Hematopoietic multipotent progenitor cell treated with erythropoietin and hydrocortisone succinate and interleukin-3 and kit ligand, for 17 days (in vitro differentiated cells): Measurements from ENCODE around the gene ARHGAP15.

Experiments
- DNase-seq: peaks from one replicate; pipeline ENCODE4 v3.0.0-alpha.2; 2015; ENCODE audit warnings: low spot score

ARHGAP15 gene

DNA sequence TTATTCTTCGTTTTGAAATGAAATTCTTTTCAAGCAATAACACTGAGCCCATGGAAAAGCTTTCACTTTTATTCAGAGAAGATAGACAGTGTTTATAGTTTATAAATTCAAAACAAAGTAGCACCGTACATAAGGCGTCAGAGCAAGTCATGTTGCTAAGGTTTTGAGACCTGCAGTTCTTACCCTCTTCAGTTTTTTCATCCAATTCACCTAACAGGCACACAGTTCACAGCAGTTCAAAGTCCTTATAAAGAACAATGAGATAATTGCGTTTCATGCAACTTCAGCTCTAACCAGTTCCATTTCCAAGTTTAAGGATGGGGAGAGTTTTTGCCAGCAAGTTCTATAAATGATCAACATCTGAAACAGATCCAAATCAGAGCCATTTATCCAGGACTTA lies 96.7 kb downstream of the ARHGAP15 start:
- DNase-seq = no peak

DNA sequence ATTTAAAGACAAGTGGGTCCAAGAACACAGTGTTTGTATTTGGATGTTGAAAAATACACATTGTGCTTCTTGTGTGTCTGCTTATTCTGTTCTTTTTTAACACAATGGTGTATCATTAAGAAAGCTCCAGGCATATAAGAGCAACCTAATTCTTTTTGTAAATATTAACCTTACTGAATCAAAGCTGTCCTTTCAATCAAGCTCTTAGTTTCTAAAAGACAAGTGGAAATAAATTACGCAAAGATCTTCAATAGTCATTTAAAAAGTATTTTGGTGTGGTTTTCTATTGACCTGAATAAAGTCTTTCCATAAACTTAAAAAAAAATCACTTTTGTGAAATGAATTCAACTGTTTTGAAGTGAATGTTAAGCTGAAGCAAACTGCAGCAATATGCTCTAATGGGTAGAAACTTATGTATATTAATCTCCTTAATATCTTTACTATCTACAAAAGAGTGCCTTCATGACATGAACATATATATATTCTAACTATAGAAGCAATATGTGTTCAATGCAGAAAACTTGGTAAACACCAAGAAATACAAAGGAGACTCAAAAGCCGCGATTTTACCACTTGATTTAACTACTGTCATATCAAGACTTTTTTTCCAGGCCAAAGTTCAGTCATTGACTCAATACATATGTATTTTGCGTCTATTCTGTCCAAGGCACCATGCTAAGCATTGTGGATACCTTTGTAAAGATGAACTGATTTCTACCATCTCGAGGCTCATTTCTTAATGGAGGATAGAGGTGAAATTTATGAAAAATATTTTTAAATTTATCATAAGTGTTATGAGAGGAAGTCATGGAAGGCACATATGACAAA lies 97.7 kb downstream of the ARHGAP15 start:
- DNase-seq = no peak

DNA sequence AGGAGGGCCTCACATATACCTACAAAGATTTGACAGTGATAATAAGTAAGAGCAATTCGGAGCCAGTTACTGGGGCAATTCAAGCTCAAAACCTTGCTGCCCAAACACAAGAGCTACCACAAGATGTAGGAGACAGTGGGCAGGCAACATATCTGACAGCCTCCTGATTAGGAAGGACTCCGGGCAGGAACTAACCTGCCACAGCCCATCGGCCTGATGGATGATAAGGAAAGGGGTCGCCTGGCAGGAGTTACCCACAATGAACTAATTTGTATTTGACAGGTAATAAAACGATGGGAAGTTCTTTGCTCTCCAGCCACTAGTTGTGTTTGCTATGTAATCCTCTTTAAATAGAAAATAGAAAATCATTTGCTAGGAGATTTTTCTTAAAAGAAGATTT lies 100.2 kb downstream of the ARHGAP15 start:
- DNase-seq = no peak

DNA sequence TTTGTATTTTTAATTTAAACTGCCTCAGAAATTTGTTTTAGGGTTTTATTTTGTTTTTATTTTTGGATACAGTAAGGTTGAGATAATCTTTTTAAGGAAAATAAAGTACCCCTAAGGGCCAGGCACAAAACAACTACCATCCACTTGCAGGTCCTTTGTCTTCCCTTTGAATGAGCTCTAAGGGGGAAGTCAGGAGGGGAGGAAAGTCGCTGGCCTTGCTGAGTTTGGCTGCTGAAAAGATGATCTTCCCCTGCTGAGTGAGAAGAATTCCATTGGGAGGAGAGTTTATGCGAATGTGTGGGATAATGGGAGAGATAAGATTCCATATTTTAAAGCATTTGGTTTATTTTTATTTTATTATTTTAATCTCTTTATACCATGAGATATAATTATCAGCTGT lies 100.7 kb downstream of the ARHGAP15 start:
- no peak for DNase-seq

DNA sequence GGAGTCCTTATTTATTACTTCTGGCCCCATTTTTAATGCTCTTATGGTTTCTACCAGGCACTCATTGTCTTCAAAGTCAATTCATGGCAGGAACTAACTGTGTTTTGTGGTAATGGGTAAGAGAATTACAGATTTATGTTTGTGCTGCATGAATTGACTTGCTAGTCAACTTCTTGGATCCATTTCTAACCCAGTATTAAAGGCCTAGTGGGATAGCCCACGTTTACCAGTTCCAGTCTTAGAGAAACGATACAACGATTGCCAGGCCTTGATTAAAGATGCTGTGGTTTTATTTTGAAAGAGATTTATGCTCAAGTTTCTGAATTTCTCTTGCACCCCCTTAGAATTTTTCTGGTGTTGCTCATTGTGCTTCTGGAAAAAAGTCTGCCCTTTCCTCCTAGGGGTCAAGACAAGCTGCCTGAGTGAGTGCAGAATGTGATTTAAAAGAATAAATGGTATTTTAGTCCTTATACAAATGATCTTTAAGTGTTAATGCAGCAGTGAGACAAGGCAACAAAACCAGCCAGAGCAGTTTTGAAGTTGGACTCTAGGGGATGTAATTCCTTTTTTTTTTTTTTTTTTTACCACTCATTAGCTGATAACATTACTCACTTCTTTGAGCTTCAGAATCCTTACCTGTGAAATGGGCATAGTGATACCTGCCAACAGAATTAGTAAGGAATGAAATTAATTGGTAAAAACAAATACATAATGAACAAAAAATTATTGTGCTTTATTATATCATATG lies 101.5 kb downstream of the ARHGAP15 start:
- DNase-seq = no peak

DNA sequence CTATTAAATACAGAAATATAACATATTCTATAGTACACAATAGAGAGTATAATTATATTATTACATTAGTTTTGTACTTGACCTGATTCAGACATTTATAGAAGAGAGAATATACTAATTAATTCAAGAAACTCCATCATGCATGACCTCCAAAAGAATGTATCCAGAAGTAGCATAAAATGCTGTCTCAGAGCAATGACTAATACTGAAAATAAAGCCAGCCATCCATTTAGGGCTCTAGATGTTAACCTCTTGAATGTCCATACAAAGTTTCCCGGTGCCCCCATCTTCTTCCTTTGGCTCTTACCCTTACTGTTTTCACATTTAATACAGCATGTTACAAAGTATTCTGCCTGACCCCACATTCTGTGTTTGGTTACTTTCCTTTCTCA lies 102.0 kb downstream of the ARHGAP15 start:
- DNase-seq = no peak

DNA sequence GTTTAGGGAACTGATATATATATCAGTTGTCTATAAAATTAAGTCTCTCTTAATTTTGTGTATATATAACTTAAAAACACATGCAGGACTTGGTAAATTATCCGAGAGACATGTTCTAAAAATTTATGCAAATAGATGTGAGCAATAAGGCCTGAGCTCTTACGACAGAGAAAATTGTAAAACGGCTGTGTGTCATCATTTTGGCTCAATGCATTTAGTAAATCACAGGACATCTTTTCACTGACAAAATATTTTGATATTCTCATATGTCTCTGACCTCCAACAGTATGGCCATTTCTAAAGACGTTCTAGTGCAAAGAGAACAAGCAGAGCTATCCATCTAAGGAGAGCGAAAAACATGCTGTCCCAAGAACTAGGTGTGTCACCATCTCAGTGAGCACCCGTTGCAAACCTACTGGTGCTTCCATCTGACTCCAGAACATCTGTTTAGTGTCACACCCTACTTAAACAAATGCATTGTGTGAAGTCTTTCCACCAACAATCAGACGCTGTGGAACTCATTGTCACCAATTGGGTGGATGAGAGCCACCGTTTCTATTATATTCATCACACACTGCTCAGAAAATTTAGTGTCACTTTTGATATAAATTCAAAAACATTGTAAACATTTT lies 108.0 kb downstream of the ARHGAP15 start:
- DNase-seq = no peak

DNA sequence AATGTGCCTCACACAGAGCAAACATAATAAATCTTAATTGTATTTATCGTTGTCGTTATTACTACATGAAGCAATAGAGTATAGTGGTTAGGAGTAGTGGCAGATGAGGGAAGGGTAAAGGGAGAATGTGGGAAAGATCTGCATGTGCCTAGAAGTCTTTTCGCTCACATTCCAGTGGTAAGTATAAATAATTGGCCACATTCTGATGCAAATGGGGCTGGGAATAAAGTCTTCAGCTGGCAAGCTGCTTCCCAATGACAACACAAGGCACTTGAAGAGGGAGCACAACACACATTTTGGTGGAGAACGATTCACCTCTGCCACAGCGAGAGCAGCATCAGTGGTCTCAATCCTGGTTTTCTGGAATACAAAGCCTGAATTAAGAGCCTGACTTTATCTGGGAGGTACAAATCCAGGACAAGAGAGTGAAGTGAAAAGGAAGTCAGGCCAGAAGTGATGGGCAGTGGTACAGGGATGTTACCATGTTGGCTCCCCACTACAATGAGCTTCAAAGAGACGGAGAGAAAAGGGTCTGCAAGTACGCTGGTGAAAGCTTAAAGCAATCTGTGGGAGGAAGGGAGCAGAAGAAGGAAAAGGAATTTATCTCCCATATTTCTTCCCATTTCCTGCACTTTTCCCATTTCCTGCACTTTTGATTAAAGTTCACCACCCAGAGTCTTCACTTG lies 112.3 kb downstream of the ARHGAP15 start:
- no peak for DNase-seq

DNA sequence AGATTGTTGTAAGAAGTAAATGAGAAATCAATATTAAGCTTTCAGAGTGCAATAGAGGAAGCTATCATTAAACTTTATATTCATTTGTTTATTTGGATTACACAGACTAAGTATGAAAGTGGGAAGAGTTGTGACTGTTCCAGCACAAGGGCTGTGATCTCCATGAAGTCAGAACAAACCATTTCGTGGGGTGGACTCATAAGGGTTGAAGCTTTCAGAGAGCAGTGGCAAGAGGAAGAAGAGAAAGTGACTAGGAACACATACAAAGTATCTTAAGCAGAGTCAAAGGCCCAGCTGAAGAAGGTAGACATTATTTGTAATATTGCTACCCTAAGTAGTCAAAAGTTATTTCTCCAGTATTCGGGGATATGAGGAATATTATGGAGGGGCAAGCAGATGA lies 117.0 kb downstream of the ARHGAP15 start:
- DNase-seq = no peak

DNA sequence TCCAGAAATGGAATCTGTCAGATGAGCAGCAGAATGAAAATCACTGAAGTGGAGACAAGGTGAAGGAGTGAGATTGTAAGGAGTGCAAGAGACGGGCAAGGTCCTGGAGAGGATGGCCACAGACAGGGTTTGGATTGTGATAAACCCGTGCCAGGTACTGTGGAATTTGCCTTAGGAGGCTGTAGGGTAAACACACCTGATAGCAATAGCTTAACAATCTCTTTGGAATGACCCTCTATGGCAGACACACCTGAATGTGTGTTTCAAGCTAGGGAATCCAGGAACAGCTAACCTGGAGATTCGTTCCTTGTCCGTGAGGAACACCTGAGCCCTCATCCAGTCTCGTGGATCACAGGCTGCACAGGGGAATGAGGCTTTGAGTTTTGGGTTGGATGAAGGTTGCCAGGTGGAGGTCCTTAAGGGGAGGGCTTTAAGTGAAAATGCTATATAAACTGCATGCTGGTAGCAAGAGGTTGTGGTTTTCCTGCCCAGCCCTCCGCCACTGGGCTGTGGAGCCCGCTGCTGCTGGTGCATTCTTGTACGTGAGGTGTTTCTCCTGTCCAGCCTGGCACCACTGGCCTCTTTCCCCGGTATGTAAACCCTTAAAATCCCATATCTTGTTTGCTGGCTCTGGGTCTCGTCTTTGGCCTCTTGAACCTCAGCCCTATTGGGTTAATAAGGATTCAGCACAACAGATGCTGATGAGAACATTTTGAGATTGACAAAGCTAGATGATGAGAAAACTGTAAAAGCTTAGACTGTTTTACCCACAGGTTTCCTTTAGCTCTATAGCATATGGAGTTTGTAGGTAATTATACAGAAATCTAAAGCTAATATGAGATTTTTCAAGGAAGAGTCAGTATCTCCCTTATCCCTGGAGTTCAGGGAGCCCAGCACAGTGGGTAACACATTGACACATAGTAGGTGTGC lies 117.9 kb downstream of the ARHGAP15 start:
- DNase-seq = no peak

DNA sequence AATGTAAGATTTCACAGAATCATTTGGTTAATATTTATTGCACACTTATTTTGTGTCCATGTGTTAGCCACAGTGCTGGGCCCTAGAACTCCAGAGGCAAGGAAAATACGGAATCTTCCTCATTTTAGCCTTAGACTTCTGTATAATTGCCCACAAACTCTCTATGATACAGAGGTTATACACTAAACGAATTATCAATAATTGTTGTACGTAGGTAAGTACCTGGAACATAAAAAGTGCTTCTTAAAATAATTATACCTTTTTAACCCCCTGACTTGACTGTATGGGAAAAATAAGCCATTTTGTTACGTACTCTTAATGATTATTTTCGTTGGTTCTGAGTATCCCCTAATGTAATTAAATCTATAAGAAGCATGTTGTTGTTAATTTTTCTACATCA lies 119.4 kb downstream of the ARHGAP15 start:
- no peak for DNase-seq

DNA sequence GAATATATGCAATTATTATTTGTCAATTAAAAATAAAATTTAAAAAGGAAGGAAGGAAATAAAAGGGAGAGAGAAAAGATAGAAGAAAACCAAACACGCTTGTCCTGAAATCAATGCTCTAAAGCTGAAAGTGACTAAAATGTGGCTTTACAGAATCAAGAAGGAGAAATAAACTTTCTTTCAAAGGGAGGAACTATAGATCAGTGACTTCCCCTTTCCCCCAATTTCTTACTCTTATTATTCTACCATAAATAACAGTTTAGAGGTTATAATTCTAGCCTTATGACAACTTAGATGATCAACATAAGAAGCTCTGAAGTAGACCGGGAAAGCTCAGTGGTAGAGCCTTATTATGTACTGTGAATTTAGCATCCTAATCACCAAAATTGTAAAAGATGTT lies 122.5 kb downstream of the ARHGAP15 start:
- DNase-seq = no peak

DNA sequence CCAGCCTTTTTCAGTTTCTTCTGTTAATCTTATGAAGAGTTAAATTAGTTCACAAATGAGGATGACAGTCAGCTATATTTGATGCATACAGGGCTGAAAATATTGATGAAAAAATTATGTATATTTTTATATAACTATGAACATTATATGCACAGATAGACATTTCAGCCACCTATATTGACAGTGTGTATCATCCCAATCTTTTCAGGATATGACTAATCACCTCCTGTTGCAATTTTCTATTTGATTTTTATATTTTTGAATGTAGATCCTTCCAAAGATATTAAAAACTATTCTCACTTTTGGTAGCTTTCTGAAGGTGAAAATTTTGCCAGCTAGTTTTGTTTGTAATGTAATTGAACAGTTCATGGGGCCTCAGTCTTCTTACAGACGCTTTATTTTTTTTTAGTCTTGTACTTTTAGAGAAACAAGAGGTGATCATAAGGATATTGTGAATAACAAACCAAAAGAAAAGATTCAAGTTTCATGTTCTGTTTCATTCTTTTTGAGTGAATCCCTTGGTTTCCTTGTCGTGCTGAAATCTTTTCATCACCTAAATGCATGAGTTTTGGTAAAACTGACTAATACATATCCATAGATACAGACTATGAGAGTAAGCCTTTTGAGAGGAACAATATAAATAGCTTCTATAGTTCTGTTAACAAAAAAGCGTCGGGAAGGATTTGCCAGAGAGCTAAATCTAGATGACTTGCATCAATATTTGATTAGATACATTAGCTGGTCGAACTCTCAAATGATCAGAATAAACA lies 123.1 kb downstream of the ARHGAP15 start:
- no peak for DNase-seq

DNA sequence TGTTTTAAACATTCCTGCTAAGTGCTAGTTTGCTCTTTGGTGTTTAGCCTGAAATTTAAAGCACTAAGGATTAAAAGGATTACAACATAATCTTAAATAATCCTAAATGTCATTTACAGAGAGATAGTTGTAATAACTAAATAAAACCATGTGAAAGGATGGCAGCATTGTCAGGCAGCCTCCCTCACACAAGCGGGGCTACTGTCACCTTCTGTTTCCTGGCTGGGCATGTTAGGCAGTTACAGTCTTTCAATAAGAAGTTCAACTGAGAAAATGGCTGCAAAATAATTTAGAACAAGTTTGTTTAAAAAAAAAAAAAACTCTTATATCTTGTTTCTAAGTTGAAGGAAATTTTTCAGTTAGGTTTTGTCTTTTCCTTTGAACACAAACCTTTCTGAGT lies 124.9 kb downstream of the ARHGAP15 start:
- DNase-seq = no peak

DNA sequence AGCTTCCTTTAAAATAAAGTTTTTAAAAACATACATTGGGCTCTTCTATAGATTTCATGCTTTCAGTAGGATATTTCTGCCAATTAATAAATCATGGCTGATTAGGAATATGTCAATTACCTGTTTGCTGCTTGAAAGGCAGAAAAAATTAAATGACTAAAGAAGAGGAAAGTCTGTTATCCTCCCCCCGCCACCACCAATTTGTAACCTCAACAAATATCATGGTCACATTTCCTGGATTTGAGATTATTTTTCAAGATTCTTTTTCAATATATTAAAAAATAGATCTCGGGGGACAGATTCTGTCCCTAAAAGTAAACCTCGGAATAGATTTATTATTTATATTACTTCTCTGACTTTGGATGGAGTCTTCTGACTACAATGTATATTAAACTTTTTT lies 125.9 kb downstream of the ARHGAP15 start:
- no peak for DNase-seq

DNA sequence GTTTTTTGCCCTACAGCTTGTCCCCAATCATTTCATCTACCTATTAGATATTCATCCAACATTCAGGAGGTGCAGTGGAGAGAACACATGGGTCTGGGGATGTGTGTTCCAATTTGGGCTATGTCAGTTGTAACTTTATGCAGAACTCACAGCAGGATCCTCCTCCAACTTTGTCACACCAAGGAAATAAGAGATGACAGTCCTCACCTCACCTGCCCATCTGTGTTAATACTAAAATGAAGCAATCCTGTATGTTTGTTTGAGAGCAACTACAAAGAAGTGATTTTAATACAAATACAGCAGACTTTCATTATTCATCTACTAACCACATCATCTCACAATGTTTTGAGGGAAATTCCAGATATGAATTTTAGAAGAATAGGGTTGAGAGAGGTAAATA lies 126.7 kb downstream of the ARHGAP15 start:
- DNase-seq = no peak

DNA sequence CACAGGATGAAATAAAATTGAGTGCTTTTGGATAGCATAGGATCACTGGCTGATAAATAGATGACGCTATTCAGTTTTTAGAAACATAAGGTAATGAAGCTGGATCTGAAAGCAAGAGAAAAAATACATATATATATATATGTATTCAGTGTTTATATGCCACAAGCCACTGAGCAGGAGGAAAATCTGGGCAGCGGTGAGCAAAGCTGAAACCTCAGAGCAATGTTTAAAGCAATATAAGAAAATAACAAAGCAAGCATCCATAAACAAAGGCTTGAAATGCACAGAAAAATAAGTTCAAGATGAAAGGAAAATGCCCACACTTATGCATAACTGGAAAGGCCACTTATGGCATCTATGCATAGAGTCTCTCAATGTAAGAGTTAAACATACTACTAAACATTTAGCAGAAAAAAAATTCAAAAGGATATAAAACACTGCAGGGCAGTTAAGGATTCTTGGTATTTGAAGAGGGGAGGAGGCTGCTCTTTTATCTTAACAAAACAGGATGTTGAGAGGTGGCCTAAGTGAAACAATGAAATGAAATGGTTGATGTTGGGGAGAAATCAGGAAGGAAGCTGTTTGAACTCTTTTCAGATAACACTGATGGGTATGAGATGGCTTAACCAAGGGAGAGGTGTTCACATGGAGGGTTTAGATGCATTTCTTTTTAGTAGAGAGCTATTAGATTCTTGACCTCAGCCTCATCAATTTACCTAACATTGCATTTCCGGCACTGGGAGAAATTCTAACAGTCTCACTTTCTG lies 129.1 kb downstream of the ARHGAP15 start:
- peak; percentile 8 for DNase-seq

DNA sequence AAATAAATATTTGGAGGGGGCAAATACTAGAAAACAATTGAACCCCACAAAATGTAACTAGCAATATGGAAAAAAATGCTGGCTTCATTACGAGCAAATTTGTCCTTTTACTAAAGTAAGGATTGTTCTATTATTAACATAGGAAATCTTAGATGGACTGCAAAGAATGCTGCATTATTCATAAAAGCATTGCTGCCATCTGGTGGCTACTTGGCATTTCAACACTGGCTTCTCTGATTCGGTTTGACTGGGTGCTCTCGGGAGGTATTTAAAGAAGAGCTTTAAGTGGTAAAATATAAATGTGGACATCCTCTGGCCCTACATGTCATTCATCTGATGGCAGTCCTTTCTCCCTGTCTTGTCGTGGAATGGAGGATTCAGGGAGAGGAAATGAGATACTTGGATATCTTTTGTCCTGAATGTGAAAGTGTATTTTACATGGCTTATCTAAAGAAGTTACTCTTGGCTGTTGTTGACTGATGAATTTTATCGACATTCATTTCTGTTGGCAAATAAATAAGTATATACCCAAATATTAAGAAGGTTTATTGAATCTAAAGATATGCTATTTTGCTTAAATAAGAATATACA lies 130.2 kb downstream of the ARHGAP15 start:
- DNase-seq = peak; percentile 76

DNA sequence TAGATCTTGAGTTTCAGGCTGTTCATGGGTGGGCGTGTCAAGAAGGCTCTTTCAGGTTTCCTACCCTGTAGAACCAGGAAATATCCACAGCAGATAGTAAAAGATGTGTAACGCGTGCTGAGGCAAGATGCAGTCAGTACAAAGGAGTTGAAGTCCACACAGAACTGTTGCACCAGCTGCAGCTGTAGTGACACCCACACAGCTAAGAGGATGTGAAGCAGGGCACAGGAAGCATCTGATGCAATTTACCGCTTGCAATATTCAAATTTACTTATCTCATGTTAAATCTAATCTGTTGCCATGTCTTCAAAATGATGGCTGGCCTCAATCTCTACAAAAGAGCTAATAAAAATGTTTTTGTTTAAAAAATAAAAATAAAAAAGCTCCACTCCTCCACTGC lies 132.8 kb downstream of the ARHGAP15 start:
- no peak for DNase-seq
